ENCODE data around the gene NEU2. TPM values are rescaled to one million over a fixed set of nuclear protein-coding genes. Genes with fewer than 3 reads are reported as not detected.

NEU2 gene
- total RNA-seq, 8 experiments from 2014 or later = 0.77 TPM; not detected in 7

DNA sequence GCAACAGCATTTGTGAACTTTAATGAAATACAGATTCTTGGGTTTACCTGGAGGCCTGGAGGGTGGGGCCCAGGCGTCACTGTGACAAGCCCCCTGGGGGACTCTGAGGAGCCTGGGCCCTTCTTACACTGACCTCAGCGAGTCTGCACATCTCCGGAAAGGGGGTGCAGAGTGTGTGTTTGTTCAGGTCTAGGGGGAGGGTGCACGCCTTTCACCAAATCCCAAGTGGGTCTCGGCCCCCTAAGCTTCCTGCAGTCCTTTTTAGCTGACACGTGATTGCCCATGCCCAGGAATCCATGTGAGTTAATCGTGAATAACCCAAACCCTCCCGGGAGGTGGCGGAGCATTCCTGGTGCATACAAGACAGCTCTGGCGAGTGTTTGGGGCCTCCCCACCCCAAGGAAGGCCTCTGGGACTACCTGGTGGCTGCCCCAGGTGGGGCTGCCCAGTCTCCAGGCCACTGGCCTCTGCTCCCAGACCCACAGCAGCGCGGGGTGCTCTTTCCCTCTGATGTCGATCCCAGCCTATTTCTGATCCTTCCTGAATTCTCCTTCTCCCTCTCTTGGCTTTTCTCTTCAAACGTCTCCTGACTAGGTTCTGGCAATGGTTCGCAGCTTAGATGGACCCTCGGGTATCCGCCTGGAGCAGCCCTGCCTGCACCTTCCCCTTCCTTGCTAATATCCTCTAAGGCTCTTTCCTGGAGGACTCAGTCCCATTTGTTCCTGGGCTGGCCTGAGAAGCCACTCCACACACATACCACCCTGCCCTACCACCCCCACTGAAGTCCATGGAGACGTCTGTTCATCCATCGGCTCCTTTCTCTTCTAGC lies 29.4 kb upstream of the NEU2 start:
- Histone ChIP-seq H3K4me3 (no peak overlapping the region), H3K4me1 (replicated peaks in 1 of 2) (no peaks in the 10 kb centered on the region), H3K27ac (no peak overlapping the region)
- WGBS, 10 experiments = 53 to 96% (median 86%) methylated on average over 2 to 5 of the region's 19 CpGs; no CpG with 5 or more reads in 3 of the 10 experiments
- in situ Hi-C loops (cut with MboI; ENCODE audit: low pct_unique_long_range_greater_than_20kb in 2 of 9, low sequenced_read_pairs in 9 of 9, unreplicated experiment in 9 of 9) = no loop called here
- ATAC-seq (replicated peaks in 6 of 8) = no peak

DNA sequence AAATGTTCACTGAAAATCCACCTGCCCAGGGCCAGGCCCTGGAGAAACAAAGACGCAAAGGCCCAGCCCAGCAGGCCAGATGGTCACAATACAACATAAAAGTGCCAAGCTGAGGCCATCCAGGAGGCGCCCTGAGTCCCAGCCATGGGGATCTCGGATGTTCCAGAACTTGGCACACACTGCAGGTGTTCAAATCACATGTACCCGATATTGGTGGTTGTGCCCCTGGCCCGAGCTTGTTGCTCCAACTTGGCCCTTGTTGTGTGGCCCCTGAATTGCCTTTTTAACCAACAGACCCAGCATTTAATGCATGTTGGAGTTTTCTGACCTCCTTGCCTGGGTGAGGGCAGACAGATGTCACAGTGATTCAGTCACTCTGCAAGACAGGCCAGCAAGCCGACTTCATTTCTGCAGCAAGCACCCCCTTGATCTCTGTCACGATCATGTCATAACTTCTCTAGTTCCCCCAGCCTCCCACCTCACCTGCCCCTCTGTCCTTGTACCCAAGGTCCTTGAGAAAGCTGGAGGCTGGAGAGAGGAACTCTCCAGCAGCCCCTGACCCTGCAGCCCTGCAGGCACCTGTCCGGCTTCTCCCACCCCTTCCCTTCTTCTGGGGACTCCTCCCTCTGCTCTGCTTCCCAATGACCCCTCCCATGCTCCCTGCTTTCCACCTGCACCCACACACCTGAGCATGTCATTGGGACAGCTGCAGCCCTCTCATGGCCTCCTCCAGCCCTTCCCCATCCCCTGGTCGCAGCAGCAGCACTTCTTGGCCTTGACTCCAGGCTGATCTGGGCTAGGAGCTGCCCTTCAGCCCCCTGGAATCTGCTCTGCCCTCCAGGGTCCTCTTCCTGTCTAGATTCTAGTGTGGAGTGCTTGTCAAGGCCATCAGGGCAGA lies 28.6 kb upstream of the NEU2 start:
- Histone ChIP-seq H3K27ac (no peak overlapping the region), H3K4me1 (replicated peaks in 1 of 2) (no peaks in the 10 kb centered on the region), H3K4me3 (no peak overlapping the region)
- 30 to 100% (median 69%) methylated on average over 2 to 6 of the region's 9 CpGs; no CpG with 5 or more reads in 3 of the 10 experiments for WGBS, 10 experiments
- in situ Hi-C loops (cut with MboI; ENCODE audit: low pct_unique_long_range_greater_than_20kb in 2 of 9, low sequenced_read_pairs in 9 of 9, unreplicated experiment in 9 of 9) = no loop called here
- no peak for ATAC-seq (replicated peaks in 6 of 8)

DNA sequence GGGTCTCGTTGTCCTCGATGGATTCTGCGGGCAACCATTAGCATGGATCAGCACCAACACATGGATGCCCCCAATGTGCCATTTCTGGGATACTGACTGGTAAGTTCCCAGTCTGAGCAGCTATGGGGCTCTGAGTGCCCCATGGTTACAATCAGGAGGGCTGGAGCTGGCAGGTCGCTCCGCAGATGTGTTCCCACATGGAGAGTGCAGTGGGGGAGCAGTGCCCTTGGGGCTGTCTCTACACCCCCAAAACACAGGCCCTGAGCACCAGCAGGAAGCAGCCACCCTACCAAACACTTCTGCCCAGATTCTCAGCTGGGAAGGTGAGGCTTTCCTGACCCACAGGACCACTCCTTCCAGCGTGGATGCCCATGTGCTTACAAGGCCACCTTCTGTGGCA lies 27.4 kb upstream of the NEU2 start:
- Histone ChIP-seq H3K4me1 (replicated peaks in 1 of 2) (no peaks in the 10 kb centered on the region), H3K27ac (no peak overlapping the region), H3K4me3 (no peak overlapping the region)
- in situ Hi-C loops (cut with MboI; ENCODE audit: low pct_unique_long_range_greater_than_20kb in 2 of 9, low sequenced_read_pairs in 9 of 9, unreplicated experiment in 9 of 9) = no loop called here
- 20 to 100% (median 60%) methylated on average over 1 to 3 of the region's 6 CpGs; no CpG with 5 or more reads in 3 of the 10 experiments for WGBS, 10 experiments
- no peak for ATAC-seq (replicated peaks in 6 of 8)

DNA sequence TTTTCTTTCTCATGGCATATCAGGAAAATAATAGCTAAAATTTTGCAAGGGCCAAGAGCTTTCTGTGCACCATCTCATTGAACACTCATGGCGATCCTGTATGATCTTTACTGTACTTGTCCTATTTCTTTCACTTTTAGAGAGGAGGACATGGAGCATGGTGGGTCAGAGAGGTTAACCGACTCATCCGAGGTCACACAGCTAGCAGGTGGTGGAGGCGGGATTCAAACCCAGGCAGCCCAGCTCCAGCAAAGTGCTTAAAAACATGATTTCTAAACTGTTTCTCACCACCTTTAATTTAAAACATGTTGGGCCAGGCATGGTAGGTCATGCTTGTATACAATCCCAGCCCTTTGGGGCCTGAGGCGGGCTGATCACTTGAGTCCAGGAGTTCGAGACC lies 25.8 kb upstream of the NEU2 start:
- no peak for ATAC-seq (replicated peaks in 6 of 8)
- Histone ChIP-seq H3K27ac (no peak overlapping the region), H3K4me1 (replicated peaks in 1 of 2) (no peaks in the 10 kb centered on the region), H3K4me3 (no peak overlapping the region)
- 57 to 100% (median 89%) methylated on average over 1 to 6 of the region's 6 CpGs; no CpG with 5 or more reads in 2 of the 10 experiments for whole genome bisulfite sequencing, 10 experiments
- in situ Hi-C loops (cut with MboI; ENCODE audit: low pct_unique_long_range_greater_than_20kb in 2 of 9, low sequenced_read_pairs in 9 of 9, unreplicated experiment in 9 of 9) = no loop called here

DNA sequence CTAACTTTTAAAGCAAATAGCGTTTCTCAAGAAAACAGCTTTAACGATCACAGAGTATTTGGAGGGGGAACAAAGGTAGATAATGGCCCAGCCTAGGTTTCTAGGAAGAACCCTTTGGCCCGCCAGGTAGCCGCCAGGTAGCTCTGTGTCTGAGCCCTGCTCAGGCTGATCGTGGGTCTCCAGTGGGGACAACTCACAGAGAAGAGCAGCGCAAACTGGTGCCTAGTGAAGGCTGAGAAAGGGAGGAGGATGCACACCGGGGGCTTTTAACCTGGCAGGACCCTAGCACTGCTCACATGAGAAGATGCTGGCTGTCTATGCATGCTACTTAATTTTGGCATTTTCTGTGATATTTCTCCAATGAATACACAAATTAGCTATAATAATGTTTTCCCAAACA lies 25.2 kb upstream of the NEU2 start:
- in situ Hi-C loops (cut with MboI; ENCODE audit: low pct_unique_long_range_greater_than_20kb in 2 of 9, low sequenced_read_pairs in 9 of 9, unreplicated experiment in 9 of 9) = no loop called here
- H3K4me1 ChIP-seq (replicated peaks in 1 of 2) = no peaks in the 10 kb centered on the region
- WGBS, 10 experiments = 48 to 94% (median 83%) methylated on average over 2 to 7 of the region's 7 CpGs; no CpG with 5 or more reads in 3 of the 10 experiments
- H3K27ac ChIP-seq = no peak overlapping the region
- no peak for ATAC-seq (replicated peaks in 6 of 8)
- H3K4me3 ChIP-seq = no peak overlapping the region

DNA sequence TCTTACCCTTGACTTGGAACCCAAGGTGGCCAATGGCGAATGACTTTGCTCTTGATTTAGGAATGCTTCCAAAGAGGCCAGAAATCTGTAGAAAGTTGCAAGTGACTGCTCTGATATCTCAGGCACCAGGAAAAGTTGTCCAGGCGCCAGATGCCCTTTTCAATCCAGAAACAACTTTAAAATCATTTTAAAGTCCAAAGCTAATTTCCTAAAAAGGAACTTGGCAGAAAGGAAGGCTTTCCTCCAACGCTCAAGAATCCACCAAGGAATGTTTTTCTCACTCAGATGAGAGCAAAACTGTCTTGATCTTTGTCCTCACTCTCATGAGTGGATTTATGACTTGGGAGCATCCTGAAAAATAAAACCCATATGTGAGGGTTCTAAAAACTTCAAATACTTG lies 24.7 kb upstream of the NEU2 start:
- no peaks in the 10 kb centered on the region for H3K4me1 ChIP-seq (replicated peaks in 1 of 2)
- 10 to 91% (median 39%) methylated on average over 1 to 3 of the region's 3 CpGs; no CpG with 5 or more reads in 1 of the 10 experiments for WGBS, 10 experiments
- no peak for ATAC-seq (replicated peaks in 6 of 8)
- no peak overlapping the region for H3K27ac ChIP-seq
- no peak overlapping the region for H3K4me3 ChIP-seq
- in situ Hi-C loops (cut with MboI; ENCODE audit: low pct_unique_long_range_greater_than_20kb in 2 of 9, low sequenced_read_pairs in 9 of 9, unreplicated experiment in 9 of 9) = no loop called here

DNA sequence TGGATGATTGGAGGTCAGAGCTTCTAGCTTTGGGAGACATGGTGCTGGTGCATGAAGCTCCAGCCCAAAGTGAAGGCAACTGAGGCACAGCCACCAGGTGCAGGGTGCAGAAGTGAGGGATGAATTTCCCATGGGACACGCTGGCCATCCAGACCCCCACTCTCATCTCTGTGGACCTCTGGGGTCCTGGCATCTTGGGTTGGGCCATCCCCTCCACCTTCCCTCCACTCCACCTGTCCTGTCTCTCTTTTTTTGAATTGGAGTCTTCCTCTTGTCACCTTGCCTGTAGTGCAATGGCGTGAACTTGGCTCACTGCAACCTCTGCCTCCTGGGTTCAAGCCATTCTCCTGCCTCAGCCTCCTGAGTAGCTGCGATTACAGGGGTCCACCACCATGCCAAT lies 22.8 kb upstream of the NEU2 start:
- Histone ChIP-seq H3K4me1 (replicated peaks in 1 of 2) (no peaks in the 10 kb centered on the region), H3K4me3 (no peak overlapping the region), H3K27ac (no peak overlapping the region)
- no peak for ATAC-seq (replicated peaks in 6 of 8)
- in situ Hi-C loops (cut with MboI; ENCODE audit: low pct_unique_long_range_greater_than_20kb in 2 of 9, low sequenced_read_pairs in 9 of 9, unreplicated experiment in 9 of 9) = no loop called here
- WGBS, 10 experiments = 73 to 100% (median 90%) methylated on average over 1 to 3 of the region's 3 CpGs; no CpG with 5 or more reads in 6 of the 10 experiments

DNA sequence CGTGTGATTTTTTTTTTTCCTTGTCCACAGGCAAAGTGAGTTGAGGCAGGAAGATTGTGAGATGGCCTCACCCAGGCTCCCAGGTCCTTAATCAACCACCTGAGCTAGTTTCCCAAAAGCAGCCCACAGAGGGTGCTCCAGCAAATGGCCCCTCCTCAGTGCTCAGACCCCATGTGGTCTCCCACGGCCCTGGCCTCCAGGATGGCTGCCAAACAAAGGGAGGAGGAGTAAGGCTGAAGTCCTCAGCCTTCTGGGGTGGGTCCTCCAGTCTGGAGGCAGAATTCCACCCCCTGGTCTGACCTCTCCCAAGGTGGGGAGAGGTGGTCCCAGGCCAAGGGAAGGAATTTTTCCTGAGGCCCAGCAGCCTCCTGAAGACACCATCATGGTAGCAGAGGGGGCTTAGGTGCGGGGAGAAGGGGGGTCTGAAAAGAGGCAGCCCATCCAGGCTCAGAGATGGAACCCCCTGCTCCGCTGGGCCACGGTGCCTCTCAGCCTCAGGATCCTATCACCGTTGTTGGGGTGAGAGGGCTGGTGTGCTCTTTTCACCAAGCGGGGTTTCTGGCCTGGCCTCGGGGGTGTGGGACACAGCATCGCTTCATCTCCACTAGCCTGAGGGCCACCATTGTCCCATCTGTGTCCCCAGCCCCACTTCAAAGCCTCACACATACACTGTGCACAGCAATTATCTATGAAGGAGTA lies 21.8 kb upstream of the NEU2 start:
- Histone ChIP-seq H3K4me3 (no peak overlapping the region), H3K27ac (no peak overlapping the region), H3K4me1 (replicated peaks in 1 of 2) (no peaks in the 10 kb centered on the region)
- in situ Hi-C loops (cut with MboI; ENCODE audit: low pct_unique_long_range_greater_than_20kb in 2 of 9, low sequenced_read_pairs in 9 of 9, unreplicated experiment in 9 of 9) = no loop called here
- no peak for ATAC-seq (replicated peaks in 6 of 8)
- WGBS, 10 experiments = 40 to 77% (median 64%) methylated on average over 1 to 4 of the region's 9 CpGs; no CpG with 5 or more reads in 6 of the 10 experiments

DNA sequence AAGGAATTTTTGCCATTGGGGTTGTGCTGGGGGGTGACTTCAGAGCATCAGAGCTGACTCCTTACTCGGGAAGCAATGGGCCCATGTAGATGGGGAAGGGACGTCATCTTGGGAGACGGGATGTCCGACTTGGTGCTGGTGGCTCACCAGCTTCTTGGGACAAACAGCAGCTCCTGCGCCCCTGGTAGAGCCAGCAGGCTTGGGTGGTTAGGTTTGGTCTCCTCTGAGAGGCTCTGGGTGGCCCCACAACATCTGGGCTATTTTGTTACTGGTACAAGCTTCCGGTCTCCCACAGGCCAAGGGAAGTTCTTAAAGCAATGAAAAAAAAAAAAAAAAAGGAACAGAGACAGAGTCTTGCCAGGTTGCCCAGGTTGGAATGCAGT lies 21.2 kb upstream of the NEU2 start:
- Histone ChIP-seq H3K4me1 (replicated peaks in 1 of 2) (no peaks in the 10 kb centered on the region), H3K4me3 (no peak overlapping the region), H3K27ac (no peak overlapping the region)
- no peak for ATAC-seq (replicated peaks in 6 of 8)
- WGBS, 10 experiments = 14 to 100% (median 55%) methylated on average over 1 of the region's 6 CpGs; no CpG with 5 or more reads in 6 of the 10 experiments
- in situ Hi-C loops (cut with MboI; ENCODE audit: low pct_unique_long_range_greater_than_20kb in 2 of 9, low sequenced_read_pairs in 9 of 9, unreplicated experiment in 9 of 9) = no loop called here

DNA sequence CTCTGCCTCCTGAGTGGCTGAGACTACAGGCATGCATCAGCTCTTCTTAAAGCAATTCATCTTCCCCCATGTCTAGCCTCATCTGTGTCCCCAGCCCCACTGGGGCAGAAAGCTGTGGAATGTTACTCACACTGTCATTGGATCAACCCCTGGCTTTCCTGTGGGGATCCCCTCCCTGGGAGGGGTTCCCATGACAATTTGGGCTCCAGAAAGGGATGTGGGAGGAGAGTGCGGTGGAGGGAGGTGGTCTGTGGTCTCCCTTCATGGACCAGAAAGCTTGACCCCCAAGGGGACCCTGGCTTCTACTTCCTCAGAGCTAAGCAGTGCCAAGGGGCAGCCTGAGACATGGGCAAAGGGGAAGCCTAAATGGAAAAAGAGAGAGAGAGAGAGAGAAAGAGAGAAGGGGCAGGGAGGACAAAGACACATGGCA lies 20.8 kb upstream of the NEU2 start:
- no peak for ATAC-seq (replicated peaks in 6 of 8)
- no peaks in the 10 kb centered on the region for H3K4me1 ChIP-seq (replicated peaks in 1 of 2)
- in situ Hi-C loops (cut with MboI; ENCODE audit: low pct_unique_long_range_greater_than_20kb in 2 of 9, low sequenced_read_pairs in 9 of 9, unreplicated experiment in 9 of 9) = no loop called here
- no peak overlapping the region for H3K4me3 ChIP-seq
- H3K27ac ChIP-seq = no peak overlapping the region
- WGBS, 10 experiments = 20 to 100% (median 60%) methylated on average over 1 of the region's 1 CpG; no CpG with 5 or more reads in 7 of the 10 experiments

DNA sequence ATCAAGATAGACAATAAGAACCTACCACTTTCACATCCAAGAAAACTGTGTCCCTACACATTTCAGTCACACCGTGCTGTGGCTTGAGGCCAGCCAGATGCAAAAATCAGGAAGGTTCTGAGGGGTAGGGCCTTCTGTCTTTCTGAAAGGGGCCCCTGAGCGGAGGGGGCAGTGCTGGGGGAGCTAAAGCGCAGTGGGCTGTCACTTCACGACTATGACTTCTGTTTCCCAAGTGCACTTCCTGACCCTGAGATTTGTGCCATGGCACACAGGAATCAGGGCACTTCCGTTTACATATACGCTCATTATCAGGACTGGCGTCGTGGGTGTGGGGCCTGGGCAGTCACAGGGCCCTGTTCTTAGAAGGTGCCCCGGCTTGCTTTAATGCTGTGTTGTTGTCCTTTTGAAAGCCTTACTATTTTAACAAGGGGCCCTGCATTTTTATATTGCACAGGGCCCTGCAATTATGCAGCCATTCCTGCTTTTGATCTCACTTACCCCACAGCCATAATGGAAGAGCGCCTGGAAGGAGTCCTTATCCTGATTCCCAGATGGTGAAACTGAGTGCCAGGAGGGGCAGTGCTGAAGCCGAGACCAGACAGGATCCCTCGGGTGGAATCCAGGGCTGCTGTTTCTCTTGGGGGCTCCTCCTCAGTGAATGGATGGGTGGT lies 20.0 kb upstream of the NEU2 start:
- no peak overlapping the region for H3K4me3 ChIP-seq
- ATAC-seq (replicated peaks in 6 of 8) = no peak
- in situ Hi-C loops (cut with MboI; ENCODE audit: low pct_unique_long_range_greater_than_20kb in 2 of 9, low sequenced_read_pairs in 9 of 9, unreplicated experiment in 9 of 9) = no loop called here
- H3K27ac ChIP-seq = no peak overlapping the region
- no peaks in the 10 kb centered on the region for H3K4me1 ChIP-seq (replicated peaks in 1 of 2)
- WGBS, 10 experiments = 0 to 80% (median 68%) methylated on average over 1 to 5 of the region's 12 CpGs; no CpG with 5 or more reads in 4 of the 10 experiments

DNA sequence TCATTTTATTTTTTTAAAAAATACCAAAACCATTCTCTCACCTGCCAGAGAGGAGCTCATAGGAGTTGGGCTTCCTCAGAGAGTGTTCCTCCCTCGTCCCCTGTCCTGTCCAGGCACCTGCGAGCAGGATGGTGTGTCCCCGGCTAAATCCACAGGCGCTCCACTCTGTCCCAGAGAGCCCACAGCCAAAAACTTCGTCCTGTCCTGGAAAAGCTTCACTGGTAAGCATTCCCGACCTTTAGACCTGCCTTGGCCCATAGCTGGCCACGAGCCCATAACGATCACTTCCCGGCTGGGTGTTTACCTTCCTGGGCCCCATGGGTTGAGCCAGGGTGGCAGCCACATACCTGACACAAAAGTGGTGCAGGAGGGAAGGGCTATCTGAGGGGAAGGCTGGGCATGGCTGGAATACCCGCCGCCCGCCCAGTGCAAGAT lies 19.4 kb upstream of the NEU2 start, which contains the start of gene NGEF:
Gene NGEF (minus strand): TSS at position 230 of the 435 bp plus-strand sequence. CDS start 38,366 bp downstream, outside the sequence.
- no peak for ATAC-seq (replicated peaks in 6 of 8)
- no peaks in the 10 kb centered on the region for H3K4me1 ChIP-seq (replicated peaks in 1 of 2)
- no peak within 1 kb of the TSS for H3K4me3 ChIP-seq
- in situ Hi-C loops (cut with MboI; ENCODE audit: low pct_unique_long_range_greater_than_20kb in 2 of 9, low sequenced_read_pairs in 9 of 9, unreplicated experiment in 9 of 9) = no loop called here
- WGBS, 10 experiments = 28 to 96% (median 73%) methylated on average over 1 to 7 of the region's 12 CpGs; no CpG with 5 or more reads in 3 of the 10 experiments
- H3K27ac ChIP-seq = no peak within 1 kb of the TSS

All from motor neuron (in vitro differentiated cells).